GM12878 (cell line): ENCODE results near the gene RNU11. TPM values are rescaled to one million over a fixed set of nuclear protein-coding genes. Genes with fewer than 3 reads are reported as not detected.

Experiments used
- BACH1 ChIP-seq: fragments of 450-650 bp; IDR thresholded peaks from 2 replicates; pipeline ENCODE4 v1.6.1; 2017; ENCODE audit warnings: mild to moderate bottlenecking, borderline replicate concordance
- CBX3 ChIP-seq: fragments of 200-600 bp; sonication (generic); IDR thresholded peaks from 2 replicates; pipeline ENCODE4 v1.6.1; 2016; ENCODE audit warnings: low read depth, borderline replicate concordance
- CBX5 ChIP-seq: sonication (generic); IDR thresholded peaks from 2 replicates; pipeline ENCODE4 v1.6.1; 2016; ENCODE audit warnings: low read depth, moderate library complexity, mild to moderate bottlenecking, inconsistent platforms
- CHD1 ChIP-seq: IDR thresholded peaks from 2 replicates; pipeline ENCODE4 v1.6.1; 2012; ENCODE audit warnings: low read depth, low read length, improper control_type of control experiment
- E2F4 ChIP-seq: IDR thresholded peaks from 2 replicates; pipeline ENCODE4 v1.6.1; 2012; ENCODE audit warnings: low read depth, low read length, improper control_type of control experiment
- IRF5 ChIP-seq: fragments of 450-650 bp; IDR thresholded peaks from 2 replicates; pipeline ENCODE4 v1.6.1; 2017; ENCODE audit warnings: borderline replicate concordance
- JUND ChIP-seq: IDR thresholded peaks from 2 replicates; pipeline ENCODE4 v1.6.1; 2012; ENCODE audit warnings: low read depth, mild to moderate bottlenecking, low read length, improper control_type of control experiment, moderate library complexity
- KDM1A ChIP-seq: fragments of 200-600 bp; sonication (generic); IDR thresholded peaks from 2 replicates; pipeline ENCODE4 v1.6.1; 2016; ENCODE audit warnings: borderline replicate concordance
- MLLT1 ChIP-seq: fragments of 450-650 bp; IDR thresholded peaks from 2 replicates; pipeline ENCODE4 v1.6.1; 2016; ENCODE audit warnings: mild to moderate bottlenecking
- RELB ChIP-seq: fragments of 450-650 bp; IDR thresholded peaks from 2 replicates; pipeline ENCODE4 v1.6.1; 2017; ENCODE audit warnings: low read depth, mild to moderate bottlenecking, moderate library complexity
- REST ChIP-seq: IDR thresholded peaks from 2 replicates; pipeline ENCODE4 v1.6.1; 2012; ENCODE audit warnings: mild to moderate bottlenecking, low read depth, low read length
- SPI1 ChIP-seq: IDR thresholded peaks from 2 replicates; pipeline ENCODE4 v1.6.1; 2011; ENCODE audit warnings: low read depth, mild to moderate bottlenecking, low read length, moderate library complexity, borderline replicate concordance; ENCODE audit not compliant: insufficient read depth
- YBX1 ChIP-seq: fragments of 450-650 bp; IDR thresholded peaks from 2 replicates; pipeline ENCODE4 v1.6.1; 2016; ENCODE audit warnings: antibody characterized with exemption
- ZBTB33 ChIP-seq: fragments of 450-650 bp; IDR thresholded peaks from 2 replicates; pipeline ENCODE4 v1.6.1; 2017; ENCODE audit warnings: mild to moderate bottlenecking
- ZSCAN29 ChIP-seq: fragments of 450-650 bp; IDR thresholded peaks from 2 replicates; pipeline ENCODE4 v1.6.1; 2017; ENCODE audit warnings: mild to moderate bottlenecking, moderate library complexity
- polyA plus RNA-seq, 11 experiments: library from polyadenylated mRNA; depleted of rRNA in 4 of 11; unstranded in 6 of 11; stranded (reverse) in 5 of 11; fragments of >200 nt; fragmentation: Nextera tagmentation in 4 of 11; fragmentation: Illumina TruSeq in 1 of 11; extraction: Ambion mirVana in 4 of 11; extraction: Trizol in 1 of 11; gene quantifications; 1 replicate in 1 of 11; 2 replicates in 10 of 11; pipeline versions ENCODE4 v1.2.1 to v1.2.3, GENCODE V29; 2011 to 2016; ENCODE audit warnings: inconsistent platforms in 2 of 11, missing spikeins in 2 of 11, low read depth in 1 of 11
- total RNA-seq, 4 experiments: library from RNA; depleted of rRNA in 3 of 4; stranded (reverse); fragments of >200 nt in 3 of 4; fragmentation: Illumina TruSeq in 1 of 4; extraction: Trizol in 1 of 4; gene quantifications; 2 replicates each; pipeline versions ENCODE4 v1.2.1 to v1.2.3, GENCODE V29; 2013 to 2021

Gene RNU11
- total and polyA plus RNA-seq, 10 of the 15 experiments (the other 5 are each of a cell fraction or from before 2014, with no cell fraction given) = under 0.01 TPM; not detected in 9

- TF ChIP-seq MLLT1 = peak; percentile 77
- peak; percentile 66 for TF ChIP-seq RELB
- TF ChIP-seq JUND = no peak
- TF ChIP-seq ZSCAN29 = no peak
- TF ChIP-seq CBX5 = no peak
- TF ChIP-seq IRF5 = no peak
- TF ChIP-seq CHD1 = no peak
- no peak for TF ChIP-seq SPI1
- no peak for TF ChIP-seq KDM1A
- no peak for TF ChIP-seq ZBTB33
- no peak for TF ChIP-seq BACH1
- no peak for TF ChIP-seq CBX3
- no peak for TF ChIP-seq E2F4
- no peak for TF ChIP-seq REST
- no peak for TF ChIP-seq YBX1
Measured at GRCh38 chr1:28602536-28603439, 45.6 kb upstream of the RNU11 start (continued).
